Stomach (tissue), 9 donors: ENCODE measurements around the gene CNOT2. TPM values are rescaled to one million over a fixed set of nuclear protein-coding genes. Genes with fewer than 3 reads are reported as not detected.

Experiments
- DNase-seq, 2 donors: peaks; one replicate each; pipeline versions ENCODE4 v3.0.0 to v3.0.0-alpha.2; 2013 to 2019
- H3K27ac ChIP-seq, 5 donors: fragments of 200-600 bp in 4 of 5; sonication (generic) in 4 of 5; one replicate each; pipeline ENCODE4 v1.5.1; 2013 to 2019; ENCODE audit warnings: mild to moderate bottlenecking in 1 of 5, moderate library complexity in 1 of 5
- H3K27me3 ChIP-seq, 3 donors: fragments of 200-600 bp; sonication (generic); one replicate each; pipeline ENCODE4 v1.5.1; 2017 to 2019; ENCODE audit warnings: mixed run types in 1 of 3
- H3K36me3 ChIP-seq, 4 donors: fragments of 200-600 bp; sonication (generic); 1 replicate in 3 of 4; 2 replicates in 1 of 4; pipeline ENCODE4 v1.5.1; 2016 to 2019
- H3K4me1 ChIP-seq, 4 donors: fragments of 200-600 bp; sonication (generic); one replicate each; pipeline ENCODE4 v1.5.1; 2016 to 2019
- H3K4me3 ChIP-seq, 4 donors: fragments of 200-600 bp; sonication (generic) in 3 of 4; one replicate each; pipeline ENCODE4 v1.5.1; 2016 to 2019; ENCODE audit warnings: mild to moderate bottlenecking in 1 of 4
- H3K9me3 ChIP-seq, 4 donors: fragments of 200-600 bp; sonication (generic); one replicate each; pipeline ENCODE4 v1.5.1; 2016 to 2019
- EP300 ChIP-seq: sonication (generic); formaldehyde crosslinking; IDR thresholded peaks from one replicate; pipeline ENCODE4 v1.6.1; 2017; ENCODE audit warnings: antibody characterized with exemption
- POLR2A ChIP-seq, 4 donors: fragments of 450-650 bp; IDR thresholded peaks; one replicate each; pipeline ENCODE4 v1.6.1; 2016; ENCODE audit warnings: antibody characterized with exemption in 4 of 4, control low read depth in 2 of 4, mild to moderate bottlenecking in 1 of 4, moderate library complexity in 1 of 4
- POLR2AphosphoS5 ChIP-seq, 3 donors: sonication (generic); formaldehyde crosslinking; IDR thresholded peaks; one replicate each; pipeline ENCODE4 v1.6.1; 2016; ENCODE audit warnings: antibody characterized with exemption in 3 of 3
- WGBS, 5 donors: extraction: QIAGEN DNeasy Blood & Tissue Kit in 3 of 5; methylation state at CpG; one replicate each; pipeline versions ENCODE4 v1.1.5 to v1.1.7; 2013 to 2018; 5-methylcytosine and 5-hydroxymethylcytosine counted together
- intact Hi-C: fragments of 100-400 bp; cut with DNase I; formaldehyde crosslinking; loops from one replicate; pipeline ENCODE4 v1.15.1; 2023; ENCODE audit warnings: low total_unique reads
- polyA plus RNA-seq, 3 donors: library from polyadenylated mRNA; stranded (reverse); fragments of 200-250 nt; gene quantifications; one replicate each; pipeline ENCODE4 v1.2.3, GENCODE V29; 2013
- total RNA-seq, 5 donors: library from RNA; depleted of rRNA; stranded (reverse); fragments of >200 nt; gene quantifications; one replicate each; pipeline versions ENCODE4 v1.1.0 to v1.2.3, GENCODE V29; 2014 to 2016
- TF ChIP-seq, protein P1 (sequence below), 7 experiments: fragments of 450-650 bp in 4 of 7; fragments of 200-600 bp in 3 of 7; sonication (generic) in 3 of 7; IDR thresholded peaks; one replicate each; pipeline ENCODE4 v1.5.1; 2016 to 2019; ENCODE audit warnings: antibody characterized with exemption in 7 of 7, control low read depth in 2 of 7, mild to moderate bottlenecking in 1 of 7
- donor health status: healthy with polysubstance abuse.
- donor health status: Bipolar disorder and iron deficiency.
- donor health status: healthy.

The CNOT2 gene
- total and polyA plus RNA-seq, 8 donors = 18.0 to 237 (median 60.0) TPM

DNA sequence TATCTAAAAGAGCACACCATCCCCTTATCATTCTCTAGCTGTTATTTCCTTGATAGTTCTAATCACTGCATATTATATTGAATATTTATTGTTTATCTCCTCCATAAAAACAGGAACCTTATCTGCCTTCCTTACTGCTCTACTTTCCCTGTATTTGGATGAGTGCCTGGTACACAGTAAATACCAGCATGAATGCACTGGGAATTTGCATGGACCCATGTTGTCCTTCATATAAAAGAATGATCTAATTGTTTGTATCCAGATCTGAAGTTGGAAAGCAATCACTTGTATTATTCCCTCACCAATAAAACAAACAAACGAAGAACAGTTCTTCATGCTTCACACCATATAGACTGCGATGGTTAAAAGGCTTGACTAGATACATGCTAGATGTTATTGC lies 15.3 kb upstream of the CNOT2 start:
- intact Hi-C loops = no loop called here
- peaks cover 0 to 7% (median 0%) of the 10 kb centered on the region in 4 donors for H3K36me3 ChIP-seq
- no peak overlapping the region for H3K27ac ChIP-seq
- TF ChIP-seq POLR2A (IDR thresholded peaks at IDR 0.05) (no peak), POLR2AphosphoS5 (IDR thresholded peaks at IDR 0.05) (no peak), EP300 (no peak)
- TF ChIP-seq, protein P1, sequence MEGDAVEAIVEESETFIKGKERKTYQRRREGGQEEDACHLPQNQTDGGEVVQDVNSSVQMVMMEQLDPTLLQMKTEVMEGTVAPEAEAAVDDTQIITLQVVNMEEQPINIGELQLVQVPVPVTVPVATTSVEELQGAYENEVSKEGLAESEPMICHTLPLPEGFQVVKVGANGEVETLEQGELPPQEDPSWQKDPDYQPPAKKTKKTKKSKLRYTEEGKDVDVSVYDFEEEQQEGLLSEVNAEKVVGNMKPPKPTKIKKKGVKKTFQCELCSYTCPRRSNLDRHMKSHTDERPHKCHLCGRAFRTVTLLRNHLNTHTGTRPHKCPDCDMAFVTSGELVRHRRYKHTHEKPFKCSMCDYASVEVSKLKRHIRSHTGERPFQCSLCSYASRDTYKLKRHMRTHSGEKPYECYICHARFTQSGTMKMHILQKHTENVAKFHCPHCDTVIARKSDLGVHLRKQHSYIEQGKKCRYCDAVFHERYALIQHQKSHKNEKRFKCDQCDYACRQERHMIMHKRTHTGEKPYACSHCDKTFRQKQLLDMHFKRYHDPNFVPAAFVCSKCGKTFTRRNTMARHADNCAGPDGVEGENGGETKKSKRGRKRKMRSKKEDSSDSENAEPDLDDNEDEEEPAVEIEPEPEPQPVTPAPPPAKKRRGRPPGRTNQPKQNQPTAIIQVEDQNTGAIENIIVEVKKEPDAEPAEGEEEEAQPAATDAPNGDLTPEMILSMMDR (IDR thresholded peaks at IDR 0.05) = no peak
- WGBS, 5 donors = 88 to 98% (median 93%) methylated on average over 2 of the region's 2 CpGs
- no peak for DNase-seq
- H3K9me3 ChIP-seq = no peaks in the 10 kb centered on the region
- H3K27me3 ChIP-seq = no peaks in the 10 kb centered on the region
- no peaks in the 10 kb centered on the region for H3K4me1 ChIP-seq
- no peak overlapping the region for H3K4me3 ChIP-seq

DNA sequence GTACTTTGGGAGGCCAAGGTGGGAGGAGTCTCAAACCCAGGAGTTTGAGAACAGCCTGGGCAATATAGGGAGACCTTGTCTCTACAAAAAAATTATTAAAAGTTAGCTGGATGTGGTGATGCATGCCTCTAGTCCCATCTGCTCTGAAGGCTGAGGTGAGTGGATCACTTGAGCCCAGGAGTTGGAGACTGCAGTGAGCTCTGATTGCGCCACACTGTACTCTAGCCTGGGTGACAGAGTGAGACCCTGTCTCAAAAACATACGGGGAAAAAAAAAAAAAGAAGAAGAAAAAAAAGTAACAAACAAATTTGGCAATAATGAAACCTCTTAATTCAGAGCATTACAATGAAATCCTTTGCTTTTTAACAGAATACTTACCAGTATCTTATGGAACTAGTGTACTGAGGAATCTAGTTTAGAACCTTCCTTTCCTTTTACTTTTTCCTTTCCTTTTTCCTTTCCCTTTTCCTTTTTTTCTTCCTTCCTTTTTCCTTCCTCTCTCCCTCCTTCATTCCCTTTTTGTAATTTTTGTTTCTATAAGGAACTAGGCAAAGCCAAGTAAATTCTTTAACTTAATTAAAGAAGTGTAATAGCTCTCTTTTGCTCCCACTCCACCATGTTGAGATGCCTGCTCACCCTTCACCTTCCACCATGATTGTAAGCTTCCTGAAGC lies 12.2 kb upstream of the CNOT2 start:
- H3K27me3 ChIP-seq = no peaks in the 10 kb centered on the region
- H3K4me3 ChIP-seq = no peak overlapping the region
- whole genome bisulfite sequencing, 5 donors = 79 to 92% (median 90%) methylated on average over 2 of the region's 2 CpGs
- H3K27ac ChIP-seq = no peak overlapping the region
- DNase-seq = no peak
- TF ChIP-seq POLR2A (IDR thresholded peaks at IDR 0.05) (no peak), EP300 (no peak), POLR2AphosphoS5 (IDR thresholded peaks at IDR 0.05) (no peak)
- TF ChIP-seq, protein P1 (IDR thresholded peaks at IDR 0.05) = no peak
- H3K9me3 ChIP-seq = no peaks in the 10 kb centered on the region
- H3K36me3 ChIP-seq = no peaks in the 10 kb centered on the region
- intact Hi-C loops = no loop called here
- H3K4me1 ChIP-seq = no peaks in the 10 kb centered on the region

DNA sequence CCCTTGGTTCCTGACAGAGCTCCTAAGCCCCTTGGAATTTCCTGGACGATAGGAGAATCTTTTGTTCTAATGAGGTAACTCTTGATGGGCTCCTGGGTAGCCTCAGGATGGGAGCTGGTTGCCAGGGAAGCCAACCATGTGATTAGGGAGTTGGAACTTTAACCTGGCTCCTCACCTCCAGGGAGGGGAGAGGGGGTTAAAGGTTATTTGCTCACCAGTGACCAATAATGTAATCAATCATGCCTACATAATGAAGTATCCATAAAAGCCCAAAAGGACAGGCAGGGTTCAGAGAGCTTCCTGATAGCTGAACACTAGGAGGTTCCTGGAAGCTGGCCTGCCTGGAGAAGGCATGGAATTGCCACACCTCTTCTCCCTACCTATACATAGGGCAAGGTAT lies 6.2 kb upstream of the CNOT2 start:
- peaks cover 12 to 37% (median 36%) of the 10 kb centered on the region in 4 donors for H3K36me3 ChIP-seq
- peaks cover 0 to 12% (median 4%) of the 10 kb centered on the region in 4 donors for H3K4me1 ChIP-seq
- no peak overlapping the region for H3K27ac ChIP-seq
- no peak overlapping the region for H3K4me3 ChIP-seq
- no peaks in the 10 kb centered on the region for H3K9me3 ChIP-seq
- H3K27me3 ChIP-seq = no peaks in the 10 kb centered on the region
- TF ChIP-seq EP300 = no peak
- no peak for TF ChIP-seq POLR2A (IDR thresholded peaks at IDR 0.05)
- TF ChIP-seq, protein P1 (IDR thresholded peaks at IDR 0.05) = no peak
- TF ChIP-seq POLR2AphosphoS5 (IDR thresholded peaks at IDR 0.05) = no peak
- DNase-seq = no peak
- intact Hi-C loops = no loop called here
- 40 to 63% (median 46%) methylated on average over 1 of the region's 1 CpG for WGBS, 5 donors

DNA sequence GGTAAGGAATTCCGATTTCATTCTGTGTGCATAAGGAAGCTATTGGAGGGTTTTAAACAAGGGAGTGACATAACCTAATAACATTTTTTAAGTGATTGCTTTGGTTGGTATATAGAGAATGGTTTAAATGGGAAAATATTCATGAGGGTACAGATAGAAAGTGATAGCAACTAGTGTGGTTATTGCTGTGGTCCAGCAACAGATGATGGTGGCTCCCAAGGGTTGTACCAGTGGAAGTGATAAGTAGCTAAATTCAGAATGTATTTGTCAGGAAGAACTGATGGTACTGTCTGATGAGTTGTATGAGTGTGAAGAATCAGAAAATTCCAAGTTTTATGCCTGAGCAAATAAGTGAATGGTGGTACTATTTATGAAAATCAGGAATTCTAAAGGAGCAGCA lies 2.6 kb upstream of the CNOT2 start:
- Histone ChIP-seq H3K9me3 (no peaks in the 10 kb centered on the region), H3K27ac (no peak overlapping the region), H3K36me3 (peaks cover 12 to 37% (median 36%) of the 10 kb centered on the region in 4 donors), H3K27me3 (no peaks in the 10 kb centered on the region), H3K4me3 (no peak overlapping the region), H3K4me1 (peaks cover 12 to 33% (median 25%) of the 10 kb centered on the region in 4 donors)
- TF ChIP-seq EP300 (no peak), POLR2AphosphoS5 (IDR thresholded peaks at IDR 0.05) (no peak), POLR2A (IDR thresholded peaks at IDR 0.05) (no peak)
- TF ChIP-seq, protein P1 (IDR thresholded peaks at IDR 0.05) = no peak
- intact Hi-C loops = no loop called here
- WGBS, 5 donors = 76 to 98% (median 89%) methylated on average over 1 of the region's 1 CpG
- no peak for DNase-seq
